Measurements from ENCODE around the gene L3MBTL4.
"Not testable (repeated sequence)": the region's sequence is repeated elsewhere in the genome, so short reads cannot be mapped to it uniquely, and the experiment has no call there.

The L3MBTL4 gene

DNA sequence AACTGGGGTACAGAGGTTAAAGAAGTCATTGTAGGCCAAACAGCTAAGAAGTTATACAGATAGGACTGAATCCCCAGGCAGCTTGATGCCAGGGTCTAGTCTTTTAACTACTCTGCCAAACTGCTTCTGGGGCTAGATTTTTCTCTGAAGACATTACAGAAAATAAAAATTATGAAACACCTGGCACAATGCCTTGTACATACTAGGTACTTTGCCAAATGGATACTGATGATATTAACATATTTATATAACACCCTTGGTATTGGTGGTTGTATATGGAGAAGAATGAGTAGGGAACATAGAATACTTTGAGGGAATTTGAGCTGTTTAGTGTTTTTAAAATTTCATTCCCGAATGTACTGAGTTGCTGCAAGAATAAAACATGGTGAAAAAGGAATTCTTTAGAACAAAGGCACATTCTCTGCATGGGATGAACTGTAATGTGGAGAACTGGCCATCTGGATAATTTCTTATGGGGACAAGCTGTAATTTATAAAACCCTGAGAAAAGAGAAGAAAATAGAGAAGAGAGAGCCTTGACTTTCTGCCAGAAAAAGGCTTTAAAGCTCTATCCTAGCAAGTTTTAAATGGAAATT is 308.5 kb downstream of the L3MBTL4 start:
- DNase-seq (ENCODE audit: low spot score), result peak; percentile 48

DNA sequence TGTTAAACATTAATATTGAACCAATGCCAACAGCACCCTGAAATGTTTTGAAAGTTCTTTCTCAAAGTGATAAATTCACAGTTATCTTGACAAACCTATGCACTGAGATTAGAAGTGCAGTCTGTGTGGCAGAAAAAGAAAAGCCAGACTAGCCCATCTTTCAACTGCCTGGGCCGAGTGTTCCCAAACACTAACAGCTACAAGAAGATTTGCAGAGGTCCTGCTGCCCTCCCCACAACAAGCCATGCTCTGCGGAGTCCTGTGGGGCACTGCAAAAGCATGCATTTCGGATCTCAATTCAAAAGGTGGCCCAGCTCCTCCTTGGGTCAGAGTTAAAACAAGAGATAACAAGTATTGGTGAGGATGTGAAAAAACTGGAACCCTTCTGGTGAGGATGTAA is 311.0 kb downstream of the L3MBTL4 start:
- no peak for DNase-seq (ENCODE audit: low spot score)

DNA sequence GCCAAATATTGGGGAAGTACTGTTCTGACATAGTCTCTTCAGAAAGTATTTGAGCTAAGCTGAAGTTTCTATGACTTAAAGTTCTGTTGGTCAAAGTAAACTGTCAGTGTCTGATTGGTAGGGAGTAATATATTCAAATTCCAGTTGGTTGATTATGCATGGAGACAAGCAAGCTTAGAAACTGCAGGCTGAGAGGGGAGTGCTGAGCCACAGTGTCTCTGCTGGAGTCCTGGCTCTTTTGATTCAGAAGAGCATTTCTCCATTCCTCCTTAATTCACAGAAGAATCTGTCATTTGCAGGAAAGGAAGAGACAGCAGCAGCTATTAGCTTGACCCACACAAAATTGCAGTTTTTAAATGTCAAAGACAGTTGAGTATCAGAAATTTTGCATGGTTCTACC is 318.0 kb downstream of the L3MBTL4 start:
- DNase-seq (ENCODE audit: low spot score), result no peak

DNA sequence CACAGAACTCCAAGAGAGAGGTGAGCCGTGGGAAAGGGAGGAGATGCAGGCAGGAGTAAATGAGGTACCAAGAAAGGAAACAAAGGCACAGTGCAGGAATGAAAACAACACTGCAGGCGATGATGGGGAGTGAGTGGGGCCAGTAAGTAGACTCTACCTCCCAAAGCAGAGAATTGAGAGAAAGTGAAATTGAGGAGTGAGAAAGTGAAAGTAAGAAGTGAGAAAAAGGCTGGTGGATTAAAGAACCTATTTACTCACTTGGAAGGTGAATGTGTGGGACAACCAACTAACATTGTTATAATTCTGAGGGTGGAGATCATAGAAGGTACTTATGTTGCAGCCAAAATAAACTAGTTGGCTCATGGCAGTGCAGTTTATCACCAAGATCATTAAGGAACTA is 326.3 kb downstream of the L3MBTL4 start:
- no peak for DNase-seq (ENCODE audit: low spot score)

DNA sequence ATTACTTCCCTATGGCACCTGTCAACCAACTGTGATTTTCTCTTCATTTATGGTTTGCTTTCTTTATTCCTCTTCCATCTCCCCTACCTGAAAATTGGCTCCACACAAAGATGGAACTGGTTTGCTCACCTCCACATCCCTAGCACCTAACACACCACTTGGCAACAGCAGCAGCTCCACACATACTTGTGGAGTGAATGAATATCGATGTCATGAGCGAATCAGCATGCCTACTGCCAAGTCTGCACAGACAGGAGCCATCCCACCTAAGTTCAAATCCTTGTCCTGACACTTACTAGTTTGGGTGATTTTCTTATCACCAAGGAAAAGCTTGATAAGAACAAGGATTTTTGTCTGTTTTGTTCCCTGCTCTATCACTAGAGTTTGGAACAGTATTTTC is 328.0 kb downstream of the L3MBTL4 start:
- DNase-seq (ENCODE audit: low spot score), result no peak

DNA sequence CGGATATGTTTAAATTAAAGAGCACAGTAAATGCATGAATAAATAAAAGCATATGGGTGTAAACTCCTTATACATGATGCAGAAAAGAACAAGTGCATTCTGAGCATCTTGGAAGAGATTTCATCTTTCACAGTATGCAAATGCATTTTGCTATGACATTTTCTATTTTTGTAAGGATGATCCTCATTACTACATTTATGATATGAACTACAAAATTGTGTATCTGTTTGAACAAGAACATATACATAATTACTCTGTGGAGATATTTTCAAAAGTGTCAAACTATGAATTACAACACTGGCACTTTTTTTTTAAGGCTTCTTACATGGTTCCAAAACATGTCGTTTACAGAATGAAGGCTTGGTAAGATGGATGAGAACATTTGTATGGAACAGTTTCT is 335.3 kb downstream of the L3MBTL4 start:
- DNase-seq (ENCODE audit: low spot score), result no peak

DNA sequence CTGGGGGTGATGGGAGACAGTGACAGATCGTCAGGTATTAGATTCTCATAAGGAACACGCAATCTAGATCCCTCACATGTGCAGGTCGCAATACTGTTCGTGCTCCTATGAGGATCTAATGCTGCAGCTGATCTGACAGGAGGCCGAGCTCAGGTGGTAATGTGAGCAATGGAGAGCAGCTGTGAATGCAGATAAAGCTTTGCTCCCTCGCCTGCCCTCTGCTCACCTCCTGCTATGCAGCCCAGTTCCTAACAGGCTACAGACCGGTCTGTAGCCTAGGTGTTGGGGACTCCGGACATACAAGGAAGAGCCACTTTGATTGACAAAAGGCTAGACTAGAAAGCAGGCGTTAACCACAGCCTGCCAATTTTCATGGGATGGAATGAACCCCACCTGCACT is 335.8 kb downstream of the L3MBTL4 start:
- no peak for DNase-seq (ENCODE audit: low spot score)

DNA sequence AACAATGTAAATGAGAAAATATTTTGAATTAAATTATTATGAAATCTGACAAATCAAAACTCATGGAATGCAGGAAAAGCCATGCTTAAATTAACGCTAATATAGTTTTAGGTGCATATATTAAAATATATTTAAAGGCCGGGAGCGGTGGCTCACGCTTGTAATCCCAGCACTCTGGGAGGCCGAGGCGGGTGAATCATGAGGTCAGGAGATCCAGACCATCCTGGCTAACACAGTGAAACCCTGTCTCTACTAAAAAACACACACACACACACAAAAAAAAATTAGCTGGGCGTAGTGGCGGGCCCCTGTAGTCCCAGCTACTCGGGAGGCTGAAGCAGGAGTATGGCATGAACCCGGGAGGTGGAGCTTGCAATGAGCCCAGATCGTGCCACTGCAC is 342.3 kb downstream of the L3MBTL4 start:
- DNase-seq (ENCODE audit: low spot score), result not testable (repeated sequence)

DNA sequence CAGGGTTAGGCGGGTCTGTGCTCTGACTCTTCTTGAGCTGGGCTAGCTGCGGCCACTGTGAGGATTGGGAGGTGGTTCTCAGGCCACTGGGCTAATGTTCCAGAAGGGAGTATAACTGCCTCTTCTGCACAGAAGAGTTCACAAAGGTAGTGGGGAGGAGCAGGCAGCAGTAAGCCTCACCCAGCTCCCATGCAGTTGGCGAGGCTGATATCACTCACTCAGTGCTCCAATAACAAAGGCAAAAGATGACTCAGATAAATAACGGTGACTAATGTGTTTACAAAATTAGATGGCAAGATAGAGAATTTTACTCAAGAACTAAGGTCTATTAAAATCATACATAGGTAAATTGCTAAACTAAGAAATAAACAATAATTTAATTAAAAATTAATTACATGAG is 345.2 kb downstream of the L3MBTL4 start:
- no peak for DNase-seq (ENCODE audit: low spot score)

DNA sequence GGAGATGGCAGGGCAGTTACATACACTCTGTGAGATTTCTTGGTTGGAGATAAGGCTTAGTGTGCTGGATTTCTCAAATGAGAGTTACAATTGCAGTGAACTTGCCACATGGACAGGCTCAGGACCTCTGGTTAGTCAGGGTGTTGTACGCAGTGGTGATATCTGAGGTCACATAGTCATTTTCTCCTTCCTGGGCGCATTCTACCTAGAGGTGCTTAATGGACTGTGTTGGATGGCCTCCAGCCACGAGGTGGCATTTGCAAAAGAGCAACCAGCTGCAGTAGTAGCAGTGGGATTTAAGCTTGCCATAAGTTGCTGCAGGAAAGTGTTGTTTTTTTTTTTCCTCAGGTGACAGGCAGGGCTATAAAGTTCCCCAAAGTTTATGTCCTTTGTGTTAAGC is 345.6 kb downstream of the L3MBTL4 start:
- DNase-seq (ENCODE audit: low spot score), result no peak

DNA sequence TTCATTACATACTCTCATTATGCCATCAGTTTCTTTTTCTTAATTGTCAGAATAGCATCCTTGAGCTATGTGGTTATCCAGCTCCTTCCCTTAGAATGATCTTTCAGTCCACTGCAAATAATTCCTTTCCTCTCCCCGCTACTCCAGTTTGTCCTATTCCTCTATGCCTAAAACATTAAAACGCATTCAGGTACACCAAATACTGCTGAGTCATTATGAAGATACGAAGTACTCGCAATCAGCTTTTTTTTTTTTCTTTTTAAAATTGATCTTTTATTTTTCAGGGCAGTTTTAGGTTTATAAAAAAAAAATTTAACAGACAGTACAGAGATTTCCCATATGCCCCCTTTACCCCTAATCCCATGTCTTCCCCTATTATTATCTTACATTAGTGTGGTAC is 354.6 kb downstream of the L3MBTL4 start:
- DNase-seq (ENCODE audit: low spot score), result no peak

DNA sequence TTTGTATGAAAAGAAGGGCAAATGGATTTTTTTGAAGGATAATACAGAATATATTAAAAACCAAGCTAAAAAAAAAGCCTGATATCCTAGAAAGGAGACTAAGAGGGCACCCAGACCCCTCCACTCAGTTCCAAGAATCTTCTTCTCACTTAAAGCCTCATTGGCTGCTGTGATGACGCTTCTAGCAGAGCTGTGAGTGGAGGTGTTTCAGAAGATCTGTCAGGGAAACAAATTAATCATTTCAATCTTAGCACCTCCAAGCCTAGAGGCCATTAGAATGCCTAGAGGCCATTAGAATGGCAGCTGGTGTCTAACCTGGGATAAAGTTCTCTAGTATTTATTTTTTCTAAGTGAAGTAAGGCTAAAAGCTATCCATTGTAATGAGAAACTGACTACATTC is 355.2 kb downstream of the L3MBTL4 start:
- DNase-seq (ENCODE audit: low spot score), result no peak

DNA sequence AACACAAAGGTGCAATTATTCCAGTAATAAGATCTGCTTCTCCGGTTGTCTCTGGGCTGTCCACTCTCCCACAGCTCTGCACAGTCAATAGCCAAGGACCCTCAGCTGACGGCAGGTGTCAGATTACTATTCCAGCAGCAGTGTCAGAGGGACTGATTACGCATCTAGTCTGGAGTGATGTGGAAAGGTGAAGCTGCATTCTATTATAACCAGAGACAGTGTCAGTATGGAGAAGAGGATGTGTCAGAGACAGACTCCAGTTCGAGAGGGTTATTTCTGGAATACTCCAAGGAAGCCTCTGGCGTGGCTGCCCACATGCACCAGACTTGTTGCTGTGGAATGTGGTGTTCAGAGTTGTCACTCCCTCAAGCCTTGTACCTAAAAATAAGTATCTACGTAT is 355.8 kb downstream of the L3MBTL4 start:
- no peak for DNase-seq (ENCODE audit: low spot score)

DNA sequence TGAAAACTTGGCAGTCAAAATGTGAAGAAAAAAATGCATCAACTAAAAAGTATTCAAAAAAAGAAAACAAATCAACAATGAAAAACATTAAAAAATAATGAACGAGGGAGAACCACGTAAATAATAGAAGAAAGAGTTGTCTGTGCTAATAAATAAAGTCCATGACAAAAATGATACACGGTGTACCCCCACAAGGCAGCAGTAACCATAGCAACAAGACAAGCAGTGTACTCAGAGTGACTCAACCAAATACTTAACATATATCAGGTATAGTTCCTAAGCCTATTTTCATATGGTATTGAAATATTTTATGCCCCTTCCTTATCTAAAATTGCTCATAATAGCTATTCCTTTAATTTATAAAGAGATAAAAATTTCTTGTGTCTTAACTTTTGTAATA is 357.1 kb downstream of the L3MBTL4 start:
- no peak for DNase-seq (ENCODE audit: low spot score)

DNA sequence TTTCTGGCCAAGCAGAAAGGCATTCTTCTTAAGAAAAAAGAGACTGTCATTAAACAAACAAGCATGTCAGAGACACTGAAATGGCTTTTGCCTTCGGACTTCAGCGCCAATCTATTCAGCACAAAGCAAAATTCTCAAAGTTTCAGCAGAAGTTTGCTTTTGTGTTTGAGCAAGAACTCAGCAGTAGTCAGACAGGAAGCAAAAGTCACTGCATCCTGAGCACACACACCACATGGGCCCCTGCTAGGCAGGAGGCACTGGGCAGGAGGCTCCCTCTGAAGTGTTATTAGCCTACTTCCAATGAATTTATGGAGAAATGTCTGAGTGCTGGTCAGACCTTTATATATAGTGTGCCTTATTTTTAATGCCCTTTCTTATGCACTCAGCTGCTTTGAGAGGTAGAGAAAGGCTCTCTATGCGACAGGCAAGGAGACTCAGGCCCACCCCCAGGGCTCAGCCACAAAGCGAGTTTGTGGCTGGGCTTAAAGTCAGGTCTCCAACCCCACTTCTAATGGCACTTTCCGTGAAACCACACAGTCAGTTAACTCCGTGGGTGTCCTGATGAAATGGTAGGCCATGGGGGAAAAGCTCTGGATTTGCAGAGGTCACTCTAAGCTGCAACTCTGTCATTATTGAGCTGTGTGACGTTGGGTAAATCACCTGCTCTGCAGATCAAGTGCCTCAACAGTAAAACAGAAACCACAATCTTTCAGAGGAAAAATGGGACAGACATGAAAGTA is 358.4 kb downstream of the L3MBTL4 start:
- DNase-seq (ENCODE audit: low spot score), result no peak

DNA sequence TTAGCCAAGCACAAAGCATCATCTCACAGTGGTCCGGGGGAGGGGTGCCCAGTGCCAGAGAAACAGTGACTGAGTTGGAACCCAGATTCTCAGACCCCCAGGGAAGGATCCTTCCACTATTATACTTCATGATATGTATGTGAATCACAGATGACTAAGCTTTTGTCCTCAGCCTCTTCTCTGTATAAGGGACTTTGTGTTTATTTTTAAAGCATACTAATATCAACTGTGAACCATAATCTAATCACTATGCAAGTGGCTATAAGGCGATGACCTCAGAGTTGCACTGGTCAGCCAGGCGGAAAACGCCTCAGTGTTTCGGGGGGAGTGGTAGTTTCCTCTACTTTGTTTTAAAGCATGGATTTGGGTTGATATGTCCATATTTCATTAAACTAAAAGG is 359.0 kb downstream of the L3MBTL4 start:
- DNase-seq (ENCODE audit: low spot score), result no peak

DNA sequence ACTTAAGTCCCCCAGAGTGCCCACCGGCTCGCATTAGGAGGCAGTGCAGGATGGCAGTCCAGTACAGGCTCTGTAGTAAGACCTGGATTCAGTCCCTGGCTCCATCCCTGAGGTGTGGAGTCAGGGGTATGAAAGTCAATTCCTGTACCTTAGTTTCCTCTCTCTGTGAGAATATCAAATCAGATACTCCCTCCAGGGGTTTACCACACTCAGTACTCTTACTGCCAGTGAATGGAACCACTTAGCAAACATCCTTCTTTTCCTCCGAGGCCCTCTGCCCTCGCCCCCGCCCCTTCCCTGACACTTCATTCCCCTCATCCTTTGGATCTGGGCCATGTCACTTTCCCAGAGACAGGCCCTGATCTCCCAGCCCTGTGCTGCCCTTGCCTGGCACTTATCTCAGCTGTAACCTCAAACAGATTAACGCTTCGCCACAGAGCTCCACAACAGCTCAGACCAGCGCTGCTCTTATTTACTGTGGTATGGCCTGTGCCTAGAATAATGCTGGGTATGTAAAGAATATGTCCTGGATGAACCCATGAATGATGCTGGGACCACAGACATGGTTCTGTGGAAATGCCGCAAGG is 360.4 kb downstream of the L3MBTL4 start:
- DNase-seq (ENCODE audit: low spot score), result no peak

DNA sequence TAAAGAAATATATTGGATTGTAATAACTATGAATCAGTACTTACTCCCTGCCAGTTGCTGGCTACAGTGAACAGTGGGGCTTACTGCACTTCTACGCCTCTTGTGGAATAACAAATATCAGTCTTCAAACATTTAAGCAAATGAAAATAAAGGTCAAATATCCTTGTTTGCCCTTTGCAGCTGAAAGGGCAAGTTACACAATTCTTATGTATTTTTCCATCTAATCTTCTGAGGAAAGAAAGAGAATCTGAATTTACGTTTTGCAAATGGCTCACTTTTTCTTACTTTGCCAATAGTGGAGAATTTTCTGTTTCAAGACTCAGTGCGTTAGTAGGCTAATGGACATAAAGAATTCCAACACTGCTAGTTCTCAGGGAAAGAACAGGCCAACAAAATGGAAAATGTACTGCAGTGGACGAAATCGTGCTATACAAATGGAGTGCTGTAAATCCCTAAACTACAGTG is 362.2 kb downstream of the L3MBTL4 start:
- no peak for DNase-seq (ENCODE audit: low spot score)

DNA sequence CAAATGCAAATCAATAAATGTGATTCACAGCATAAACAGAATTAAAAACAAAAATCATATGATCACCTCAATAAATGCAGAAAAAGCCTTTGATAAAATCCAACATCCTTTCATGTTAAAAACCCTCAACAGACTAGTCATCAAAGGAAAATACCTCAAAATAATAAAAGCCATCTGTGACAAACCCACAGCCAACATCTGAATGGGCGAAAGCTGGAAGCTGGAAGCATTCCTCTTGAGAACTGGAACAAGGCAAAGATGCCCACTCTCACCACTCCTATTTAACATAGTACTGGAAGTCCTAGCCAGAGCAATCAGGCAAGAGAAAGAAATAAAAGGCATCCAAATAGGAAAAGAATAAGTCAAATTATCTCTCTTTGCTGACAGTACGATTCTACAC is 367.1 kb downstream of the L3MBTL4 start:
- DNase-seq (ENCODE audit: low spot score), result not testable (repeated sequence)

DNA sequence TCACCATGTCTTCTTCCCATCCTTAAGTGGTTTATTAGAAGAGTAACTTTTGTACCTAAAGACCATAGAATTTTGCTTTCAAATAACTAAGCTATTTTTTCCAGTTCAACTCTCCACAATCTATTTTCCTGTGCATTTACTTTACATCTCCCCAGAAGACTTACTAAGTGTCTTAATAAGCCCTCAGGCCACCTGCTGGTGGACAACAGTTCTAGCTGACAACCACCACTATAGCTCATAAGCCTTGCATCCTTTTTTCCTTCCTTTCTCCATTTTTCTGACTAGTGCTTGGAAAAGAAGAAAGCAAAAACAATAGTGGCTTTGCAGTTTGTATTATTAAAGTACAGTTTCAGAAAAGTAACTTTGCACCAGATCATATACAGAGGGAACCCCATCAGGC is 369.9 kb downstream of the L3MBTL4 start:
- no peak for DNase-seq (ENCODE audit: low spot score)

DNA sequence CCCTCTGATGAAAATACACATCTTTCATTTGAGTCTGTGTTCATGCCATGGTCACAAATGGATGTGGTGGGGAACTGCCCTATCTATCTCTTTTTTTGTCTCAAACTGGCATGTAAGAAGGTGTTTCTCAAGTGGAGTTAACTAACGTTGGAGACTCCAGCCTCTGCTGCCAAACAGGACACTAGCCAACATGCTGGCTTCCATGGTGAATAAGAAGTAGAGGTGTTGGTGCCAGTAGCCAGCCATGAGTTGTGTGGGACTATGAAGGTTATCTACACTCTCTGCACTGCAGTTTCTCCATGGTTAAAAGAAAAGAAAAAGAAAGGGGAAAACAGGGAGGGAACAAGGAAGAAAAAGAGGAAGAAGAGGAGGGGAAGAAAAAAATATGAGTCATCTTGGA is 370.4 kb downstream of the L3MBTL4 start:
- no peak for DNase-seq (ENCODE audit: low spot score)

DNA sequence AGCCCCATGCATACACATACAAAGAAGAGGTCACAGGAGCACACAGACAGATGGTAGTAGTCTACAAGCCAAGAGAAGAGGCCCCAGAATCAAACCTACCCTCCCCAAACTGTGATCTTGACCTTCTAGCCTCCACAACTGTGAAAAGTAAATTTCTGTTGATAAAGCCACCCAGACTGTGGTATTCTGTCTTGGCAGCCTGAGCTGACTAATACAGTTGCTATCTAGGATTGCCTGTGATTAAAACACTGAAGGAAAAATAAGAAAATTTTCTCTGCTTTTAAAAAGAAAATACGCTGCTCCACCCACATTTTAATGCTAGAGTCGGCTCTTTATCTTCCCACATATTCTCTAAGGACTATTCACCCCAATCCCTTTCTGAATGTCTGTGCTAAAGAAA is 375.7 kb downstream of the L3MBTL4 start:
- no peak for DNase-seq (ENCODE audit: low spot score)

DNA sequence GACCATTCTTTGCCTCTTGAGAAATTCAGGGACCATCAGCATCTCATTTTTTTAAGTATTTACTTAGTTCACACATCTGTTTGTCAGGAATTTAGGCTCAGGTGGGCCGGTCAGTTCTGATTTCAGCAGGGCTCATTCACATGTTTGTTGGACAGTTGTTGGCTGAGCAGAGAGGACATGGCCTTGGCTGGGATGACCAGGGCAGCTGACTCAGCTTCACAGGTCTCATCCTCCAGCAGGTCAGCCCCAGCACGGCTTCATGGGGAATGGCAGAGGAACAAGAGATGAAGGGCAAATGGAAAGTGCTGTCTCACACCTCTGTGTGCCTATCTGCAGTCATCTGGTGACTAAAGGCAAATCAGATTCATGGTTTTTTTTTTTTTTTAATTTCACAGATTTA is 383.3 kb downstream of the L3MBTL4 start:
- no peak for DNase-seq (ENCODE audit: low spot score)

DNA sequence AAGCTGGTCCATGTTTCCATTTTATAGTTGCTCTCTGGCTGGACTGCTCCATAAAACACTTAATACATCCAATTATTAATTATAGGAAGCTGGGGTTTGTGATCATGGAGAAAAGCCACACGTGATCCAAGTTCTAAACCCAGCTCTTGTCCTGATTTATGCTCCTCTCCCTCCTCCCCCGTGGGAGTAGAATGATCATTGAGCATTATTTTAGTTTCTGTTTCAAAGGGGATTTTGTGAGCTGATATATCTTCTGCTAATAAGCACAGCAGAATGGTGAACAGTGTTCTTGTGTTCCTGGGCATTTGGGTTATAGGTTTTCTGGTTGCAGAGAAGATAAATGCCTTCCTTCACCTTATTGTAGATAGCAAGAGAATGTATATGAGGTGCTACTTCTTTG is 383.7 kb downstream of the L3MBTL4 start:
- no peak for DNase-seq (ENCODE audit: low spot score)
